ENCODE data around the gene ATP6V1C2. TPM values are rescaled to one million over a fixed set of nuclear protein-coding genes. Genes with fewer than 3 reads are reported as not detected.

Gene ATP6V1C2
- total RNA-seq, 4 donors from 2014 or later: 2.3 to 17.3 (median 10.6) TPM

GRCh38 chr2:10732924-10733565 lies 11.6 kb downstream of the ATP6V1C2 start:
- intact Hi-C loops (cut with DNase I): no loop called here

GRCh38 chr2:10733566-10733925 lies 12.1 kb downstream of the ATP6V1C2 start:
- no peak for TF ChIP-seq CTCF (IDR thresholded peaks at IDR 0.05)
- no peak for TF ChIP-seq POLR2A (IDR thresholded peaks at IDR 0.05)
- no peaks in the 10 kb centered on the region for H3K9me3 ChIP-seq
- H3K36me3 ChIP-seq: no peaks in the 10 kb centered on the region
- H3K4me1 ChIP-seq: no peaks in the 10 kb centered on the region
- peaks cover 0 to 12% (median 0%) of the 10 kb centered on the region in 4 donors for H3K27me3 ChIP-seq
- DNase-seq: no peak
- H3K27ac ChIP-seq: no peak overlapping the region
- intact Hi-C loops (cut with DNase I): no loop called here
- no peak overlapping the region for H3K4me3 ChIP-seq
- 49 to 53% methylated on average over 6 of the region's 6 CpGs for WGBS, 2 donors

More at GRCh38 chr2:10732924-10733565, 11.6 kb downstream of the ATP6V1C2 start:
- Histone ChIP-seq H3K9me3 (no peaks in the 10 kb centered on the region), H3K4me3 (no peak overlapping the region), H3K36me3 (no peaks in the 10 kb centered on the region), H3K27ac (no peak overlapping the region), H3K27me3 (peaks cover 0 to 8% (median 0%) of the 10 kb centered on the region in 4 donors), H3K4me1 (no peaks in the 10 kb centered on the region)
- no peak for TF ChIP-seq CTCF (IDR thresholded peaks at IDR 0.05)
- TF ChIP-seq POLR2A (IDR thresholded peaks at IDR 0.05): no peak
- 23 to 37% methylated on average over 9 of the region's 9 CpGs for WGBS, 2 donors
- no peak for DNase-seq

GRCh38 chr2:10733980-10734379 lies 12.6 kb downstream of the ATP6V1C2 start:
- DNase-seq: no peak
- TF ChIP-seq POLR2A (IDR thresholded peaks at IDR 0.05) (no peak), CTCF (IDR thresholded peaks at IDR 0.05) (no peak)
- WGBS, 2 donors: 90 to 92% methylated on average over 4 to 5 of the region's 5 CpGs
- no peaks in the 10 kb centered on the region for H3K36me3 ChIP-seq
- intact Hi-C loops (cut with DNase I): no loop called here
- no peaks in the 10 kb centered on the region for H3K4me1 ChIP-seq
- no peaks in the 10 kb centered on the region for H3K9me3 ChIP-seq
- no peak overlapping the region for H3K27ac ChIP-seq
- no peak overlapping the region for H3K4me3 ChIP-seq
- H3K27me3 ChIP-seq: peaks cover 0 to 12% (median 0%) of the 10 kb centered on the region in 4 donors

GRCh38 chr2:10738192-10738591 lies 16.8 kb downstream of the ATP6V1C2 start:
- WGBS, 2 donors: 85 to 100% methylated on average over 5 to 6 of the region's 6 CpGs
- intact Hi-C loops (cut with DNase I): no loop called here
- no peak overlapping the region for H3K4me3 ChIP-seq
- no peaks in the 10 kb centered on the region for H3K36me3 ChIP-seq
- no peak for DNase-seq
- no peaks in the 10 kb centered on the region for H3K4me1 ChIP-seq
- peaks cover 0 to 12% (median 0%) of the 10 kb centered on the region in 4 donors for H3K27me3 ChIP-seq
- no peak overlapping the region for H3K27ac ChIP-seq
- TF ChIP-seq POLR2A (IDR thresholded peaks at IDR 0.05): no peak
- TF ChIP-seq CTCF (IDR thresholded peaks at IDR 0.05): no peak
- no peaks in the 10 kb centered on the region for H3K9me3 ChIP-seq

GRCh38 chr2:10740226-10740625 lies 18.8 kb downstream of the ATP6V1C2 start:
- H3K9me3 ChIP-seq: no peaks in the 10 kb centered on the region
- no peaks in the 10 kb centered on the region for H3K36me3 ChIP-seq
- H3K27ac ChIP-seq: no peak overlapping the region
- TF ChIP-seq POLR2A (IDR thresholded peaks at IDR 0.05) (no peak), CTCF (IDR thresholded peaks at IDR 0.05) (no peak)
- WGBS, 2 donors: 48 to 77% methylated on average over 3 of the region's 3 CpGs
- no peak overlapping the region for H3K4me3 ChIP-seq
- peaks cover 0 to 15% (median 0%) of the 10 kb centered on the region in 4 donors for H3K27me3 ChIP-seq
- intact Hi-C loops (cut with DNase I): no loop called here
- H3K4me1 ChIP-seq: no peaks in the 10 kb centered on the region
- no peak for DNase-seq
